ENCODE data around the gene CRK.

- no peak for TF ChIP-seq POLR2A (IDR thresholded peaks at IDR 0.05; ENCODE audit: low read depth, low read length)
- TF ChIP-seq USF2 (IDR thresholded peaks at IDR 0.05; ENCODE audit: low read depth, low read length): no peak
- TF ChIP-seq CTCF (conservative IDR thresholded peaks at IDR 0.05; ENCODE audit: low read depth, low read length): no peak
- TF ChIP-seq SMC3 (IDR thresholded peaks at IDR 0.05; ENCODE audit: low read depth, low read length): no peak
Observed at GRCh38 chr17:1471911-1472821, 16.1 kb upstream of the CRK start.
